ENCODE measurements around the gene GIPC3.

DNA sequence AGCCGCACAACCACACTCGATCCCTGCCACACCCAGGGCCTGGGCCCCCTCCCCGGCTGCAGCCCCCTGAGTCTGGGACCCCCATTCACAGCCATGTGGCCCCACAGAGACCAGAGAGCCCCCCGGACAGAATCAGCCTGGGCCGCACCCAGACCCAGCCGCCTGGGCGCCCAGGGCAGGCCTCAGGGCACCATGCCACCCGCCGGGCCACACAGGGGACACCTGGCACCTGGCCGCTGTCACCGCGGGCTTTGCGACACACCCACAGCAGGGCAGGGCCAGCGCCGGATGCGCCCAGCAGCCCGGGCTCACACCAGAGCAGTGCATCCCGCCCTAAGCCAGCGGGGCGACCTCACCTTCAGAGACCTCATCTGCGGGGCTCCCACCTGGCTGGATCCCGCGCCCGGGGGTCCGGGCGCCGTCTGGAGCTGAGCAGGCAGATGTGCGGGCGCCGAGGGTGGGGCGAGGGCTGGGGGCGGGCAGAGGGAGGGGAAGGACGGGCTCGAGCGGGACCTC is 21.0 kb downstream of the GIPC3 start:
- TF ChIP-seq, protein P1, sequence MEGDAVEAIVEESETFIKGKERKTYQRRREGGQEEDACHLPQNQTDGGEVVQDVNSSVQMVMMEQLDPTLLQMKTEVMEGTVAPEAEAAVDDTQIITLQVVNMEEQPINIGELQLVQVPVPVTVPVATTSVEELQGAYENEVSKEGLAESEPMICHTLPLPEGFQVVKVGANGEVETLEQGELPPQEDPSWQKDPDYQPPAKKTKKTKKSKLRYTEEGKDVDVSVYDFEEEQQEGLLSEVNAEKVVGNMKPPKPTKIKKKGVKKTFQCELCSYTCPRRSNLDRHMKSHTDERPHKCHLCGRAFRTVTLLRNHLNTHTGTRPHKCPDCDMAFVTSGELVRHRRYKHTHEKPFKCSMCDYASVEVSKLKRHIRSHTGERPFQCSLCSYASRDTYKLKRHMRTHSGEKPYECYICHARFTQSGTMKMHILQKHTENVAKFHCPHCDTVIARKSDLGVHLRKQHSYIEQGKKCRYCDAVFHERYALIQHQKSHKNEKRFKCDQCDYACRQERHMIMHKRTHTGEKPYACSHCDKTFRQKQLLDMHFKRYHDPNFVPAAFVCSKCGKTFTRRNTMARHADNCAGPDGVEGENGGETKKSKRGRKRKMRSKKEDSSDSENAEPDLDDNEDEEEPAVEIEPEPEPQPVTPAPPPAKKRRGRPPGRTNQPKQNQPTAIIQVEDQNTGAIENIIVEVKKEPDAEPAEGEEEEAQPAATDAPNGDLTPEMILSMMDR (IDR thresholded peaks at IDR 0.05), result no peak
- no peak for TF ChIP-seq POLR2A (IDR thresholded peaks at IDR 0.05)

Measured in right lobe of liver (tissue), 4 donors.